Measurements from ENCODE around the gene DNAJC28.

DNA sequence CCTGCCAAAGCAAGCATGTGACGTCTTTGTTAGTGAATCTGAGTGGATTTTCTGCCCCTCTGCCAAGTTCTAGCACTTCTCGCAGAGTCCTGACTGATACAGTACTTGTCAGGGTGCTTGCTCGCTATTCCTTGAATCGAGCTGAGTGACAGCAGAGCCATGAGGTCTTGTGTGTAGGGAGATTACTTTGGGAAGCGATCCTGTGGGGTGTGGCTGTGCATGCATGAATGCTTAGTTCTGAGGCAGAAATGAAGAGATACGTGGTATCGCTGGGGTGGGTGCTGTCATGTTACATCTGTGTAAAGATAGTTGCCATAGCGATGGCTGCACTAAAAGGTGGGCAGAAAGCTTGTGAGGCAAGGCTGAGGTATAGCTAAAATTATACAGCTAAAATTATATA, 19.3 kb upstream of the DNAJC28 start:
- TF ChIP-seq, protein P1, sequence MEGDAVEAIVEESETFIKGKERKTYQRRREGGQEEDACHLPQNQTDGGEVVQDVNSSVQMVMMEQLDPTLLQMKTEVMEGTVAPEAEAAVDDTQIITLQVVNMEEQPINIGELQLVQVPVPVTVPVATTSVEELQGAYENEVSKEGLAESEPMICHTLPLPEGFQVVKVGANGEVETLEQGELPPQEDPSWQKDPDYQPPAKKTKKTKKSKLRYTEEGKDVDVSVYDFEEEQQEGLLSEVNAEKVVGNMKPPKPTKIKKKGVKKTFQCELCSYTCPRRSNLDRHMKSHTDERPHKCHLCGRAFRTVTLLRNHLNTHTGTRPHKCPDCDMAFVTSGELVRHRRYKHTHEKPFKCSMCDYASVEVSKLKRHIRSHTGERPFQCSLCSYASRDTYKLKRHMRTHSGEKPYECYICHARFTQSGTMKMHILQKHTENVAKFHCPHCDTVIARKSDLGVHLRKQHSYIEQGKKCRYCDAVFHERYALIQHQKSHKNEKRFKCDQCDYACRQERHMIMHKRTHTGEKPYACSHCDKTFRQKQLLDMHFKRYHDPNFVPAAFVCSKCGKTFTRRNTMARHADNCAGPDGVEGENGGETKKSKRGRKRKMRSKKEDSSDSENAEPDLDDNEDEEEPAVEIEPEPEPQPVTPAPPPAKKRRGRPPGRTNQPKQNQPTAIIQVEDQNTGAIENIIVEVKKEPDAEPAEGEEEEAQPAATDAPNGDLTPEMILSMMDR (IDR thresholded peaks at IDR 0.05): no peak
- TF ChIP-seq EP300 (IDR thresholded peaks at IDR 0.05) (no peak), POLR2A (IDR thresholded peaks at IDR 0.05; ENCODE audit: low read depth) (no peak), POLR2AphosphoS5 (IDR thresholded peaks at IDR 0.05) (no peak)

Measured in esophagus muscularis mucosa (tissue), 4 donors.